ENCODE results near the gene EXD3. TPM values are rescaled to one million over a fixed set of nuclear protein-coding genes. Genes with fewer than 3 reads are reported as not detected.

Gene EXD3
- total RNA-seq, 2 experiments from 2014 or later, result 20.8 to 27.0 TPM

DNA sequence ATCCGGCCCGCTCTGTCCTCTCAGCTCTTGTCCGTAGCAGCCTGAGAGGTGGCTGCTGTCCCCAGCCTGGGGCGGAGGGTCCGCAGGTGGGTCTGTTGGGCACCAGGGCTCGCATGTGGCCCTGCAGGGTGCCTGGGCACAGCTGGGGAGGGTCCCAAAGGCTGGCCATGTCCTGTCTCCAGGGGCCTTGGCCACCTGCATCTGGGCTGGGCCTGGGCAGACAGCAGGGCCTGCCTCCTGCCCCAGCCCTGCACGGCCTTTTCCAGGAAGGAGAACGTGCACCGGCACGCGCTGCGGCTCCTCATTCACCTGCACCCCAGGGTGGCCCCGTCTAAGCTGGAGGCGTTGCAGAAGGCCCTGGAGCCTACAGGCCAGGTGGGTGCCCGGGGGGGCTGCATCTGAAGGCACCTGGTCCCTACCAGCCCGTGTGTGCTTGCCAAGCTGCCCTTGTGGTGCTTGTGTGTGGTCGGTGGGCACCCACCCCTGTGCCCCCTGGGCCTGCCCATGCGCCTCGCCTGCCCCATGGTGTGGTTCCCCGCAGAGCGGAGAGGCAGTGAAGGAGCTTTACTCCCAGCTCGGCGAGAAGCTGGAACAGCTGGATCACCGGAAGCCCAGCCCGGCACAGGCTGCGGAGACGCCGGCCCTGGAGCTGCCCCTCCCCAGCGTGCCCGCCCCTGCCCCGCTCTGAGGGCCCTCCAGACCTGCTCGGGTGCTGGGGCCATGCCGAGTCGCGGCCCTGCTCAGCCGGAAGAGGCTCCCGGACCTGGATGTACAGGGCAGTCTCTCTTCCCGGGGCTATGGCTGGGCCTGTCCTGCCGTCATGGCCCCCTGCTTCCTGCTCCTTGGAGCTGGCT is 150.5 kb downstream of the EXD3 start:
- Histone ChIP-seq H4K20me1 (ENCODE audit: insufficient read depth, low read length) (no peaks in the 10 kb centered on the region), H3K9me3 (ENCODE audit: low read length) (no peaks in the 10 kb centered on the region), H3K4me2 (ENCODE audit: low read length) (no peak overlapping the region), H3K79me2 (ENCODE audit: insufficient read depth, low read depth, low read length) (peaks cover 8% of the 10 kb centered on the region; the same call in 1 of the 2 replicates), H3K4me3 (ENCODE audit: low read depth, low read length, poor library complexity, severe bottlenecking) (no peak overlapping the region), H3K27ac (ENCODE audit: low read depth, low read length, poor library complexity, severe bottlenecking) (no peak overlapping the region), H3K4me1 (ENCODE audit: insufficient read depth, low read length, poor library complexity, severe bottlenecking) (peaks cover 79% of the 10 kb centered on the region), H3K9me2 (ENCODE audit: insufficient read depth, low read length) (no peaks in the 10 kb centered on the region), H2AFZ (ENCODE audit: low read length) (no peak overlapping the region), H3K36me3 (ENCODE audit: insufficient read depth, low read length) (peaks cover 42% of the 10 kb centered on the region; the same call in 1 of the 2 replicates)
- DNase-seq (ENCODE audit: low spot score), result no peak
- intact Hi-C loops (cut with micrococcal nuclease; ENCODE audit: unreplicated experiment), result no loop called here
- TF ChIP-seq, protein P1, sequence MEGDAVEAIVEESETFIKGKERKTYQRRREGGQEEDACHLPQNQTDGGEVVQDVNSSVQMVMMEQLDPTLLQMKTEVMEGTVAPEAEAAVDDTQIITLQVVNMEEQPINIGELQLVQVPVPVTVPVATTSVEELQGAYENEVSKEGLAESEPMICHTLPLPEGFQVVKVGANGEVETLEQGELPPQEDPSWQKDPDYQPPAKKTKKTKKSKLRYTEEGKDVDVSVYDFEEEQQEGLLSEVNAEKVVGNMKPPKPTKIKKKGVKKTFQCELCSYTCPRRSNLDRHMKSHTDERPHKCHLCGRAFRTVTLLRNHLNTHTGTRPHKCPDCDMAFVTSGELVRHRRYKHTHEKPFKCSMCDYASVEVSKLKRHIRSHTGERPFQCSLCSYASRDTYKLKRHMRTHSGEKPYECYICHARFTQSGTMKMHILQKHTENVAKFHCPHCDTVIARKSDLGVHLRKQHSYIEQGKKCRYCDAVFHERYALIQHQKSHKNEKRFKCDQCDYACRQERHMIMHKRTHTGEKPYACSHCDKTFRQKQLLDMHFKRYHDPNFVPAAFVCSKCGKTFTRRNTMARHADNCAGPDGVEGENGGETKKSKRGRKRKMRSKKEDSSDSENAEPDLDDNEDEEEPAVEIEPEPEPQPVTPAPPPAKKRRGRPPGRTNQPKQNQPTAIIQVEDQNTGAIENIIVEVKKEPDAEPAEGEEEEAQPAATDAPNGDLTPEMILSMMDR (conservative IDR thresholded peaks at IDR 0.05; ENCODE audit: low read length), result no peak
- TF ChIP-seq EZH2phosphoT487 (IDR thresholded peaks at IDR 0.05; ENCODE audit: borderline replicate concordance, low read depth, low read length), result no peak
- ChIA-PET CTCF (ENCODE audit: unreplicated experiment) (no interaction called here), POLR2A (no interaction called here)
- BruUV-seq (replicated peaks), result TSS peak; percentile 53

DNA sequence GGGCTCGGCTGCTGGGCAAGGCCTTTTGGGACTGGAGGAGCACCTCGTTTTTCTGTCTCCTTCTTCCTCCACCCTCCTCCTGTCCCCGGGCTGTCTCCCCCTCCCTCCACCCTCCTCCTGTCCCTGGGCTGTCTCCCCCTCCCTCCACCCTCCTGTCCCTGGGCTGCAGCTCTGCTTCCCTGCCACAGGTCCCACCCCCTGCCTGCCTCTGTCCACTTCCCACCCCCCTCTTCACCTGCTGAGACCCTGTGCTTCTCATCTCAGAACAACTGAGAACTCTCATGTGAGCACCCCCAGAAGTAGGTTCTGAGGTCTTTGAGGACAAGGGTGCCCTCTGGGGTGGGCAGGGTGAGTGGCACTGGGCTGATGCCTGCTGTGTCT is 151.3 kb downstream of the EXD3 start:
- CTCF ChIA-PET (ENCODE audit: unreplicated experiment), result no interaction called here
- DNase-seq (ENCODE audit: low spot score), result no peak
- peaks cover 50% of the 10 kb centered on the region for H3K36me3 ChIP-seq (ENCODE audit: insufficient read depth, low read length)
- H3K4me2 ChIP-seq (ENCODE audit: low read length), result no peak overlapping the region
- H3K4me1 ChIP-seq (ENCODE audit: insufficient read depth, low read length, poor library complexity, severe bottlenecking), result peaks cover 79% of the 10 kb centered on the region
- POLR2A ChIA-PET, result no interaction called here
- no peak overlapping the region for H2AFZ ChIP-seq (ENCODE audit: low read length)
- TF ChIP-seq, protein P1 (conservative IDR thresholded peaks at IDR 0.05; ENCODE audit: low read length), result no peak
- TF ChIP-seq EZH2phosphoT487 (IDR thresholded peaks at IDR 0.05; ENCODE audit: borderline replicate concordance, low read depth, low read length), result no peak
- H4K20me1 ChIP-seq (ENCODE audit: insufficient read depth, low read length), result no peaks in the 10 kb centered on the region
- H3K4me3 ChIP-seq (ENCODE audit: low read depth, low read length, poor library complexity, severe bottlenecking), result no peak overlapping the region
- BruUV-seq (replicated peaks), result no TSS peak
- no peak overlapping the region for H3K27ac ChIP-seq (ENCODE audit: low read depth, low read length, poor library complexity, severe bottlenecking)
- H3K9me2 ChIP-seq (ENCODE audit: insufficient read depth, low read length), result no peaks in the 10 kb centered on the region
- no peaks in the 10 kb centered on the region for H3K9me3 ChIP-seq (ENCODE audit: low read length)
- peaks cover 15% of the 10 kb centered on the region; the same call in 1 of the 2 replicates for H3K79me2 ChIP-seq (ENCODE audit: insufficient read depth, low read depth, low read length)
- intact Hi-C loops (cut with micrococcal nuclease; ENCODE audit: unreplicated experiment), result no loop called here
